Left ventricle myocardium superior (tissue), 1 donor: Measurements from ENCODE around the gene COX6B1. TPM values are rescaled to one million over a fixed set of nuclear protein-coding genes. Genes with fewer than 3 reads are reported as not detected.
"Not testable (repeated sequence)": the region's sequence is repeated elsewhere in the genome, so short reads cannot be mapped to it uniquely, and the experiment has no call there.

Source experiments
- ATAC-seq: fragments of 200-7000 bp; cut with Tn5 transposase; one replicate; pipeline ENCODE4 v1.9.1; 2020; ENCODE audit warnings: mild to moderate bottlenecking, moderate library complexity
- DNase-seq: peaks from one replicate; pipeline ENCODE4 v3.0.0-alpha.2; 2020
- intact Hi-C: fragments of 100-400 bp; cut with micrococcal nuclease; formaldehyde crosslinking; loops from one replicate; pipeline ENCODE4 v1.11.0; 2022
- total RNA-seq: library from RNA; stranded (reverse); fragmentation: NEBNext Ultra II Directional; extraction: Animal tissue kit (Norgen Biotek cat#: 25700); gene quantifications from one replicate; pipeline ENCODE4 v1.2.1, GENCODE V29; 2021
- donor health status: DM: no; HTN: yes; CAD: no; lungs with severe emphysema.

The COX6B1 gene
- total RNA-seq, 1 donor from 2014 or later, result 1,553 TPM

- intact Hi-C loops, result no loop called here
- ATAC-seq (peak; percentile 100), DNase-seq (peak; percentile 97)
These were observed 19.4 kb upstream of the COX6B1 start, which contains the start of gene RBM42 for GRCh38 chr19:35628565-35629331. RBM42 (plus strand) TSS chr19:35629036; CDS start chr19:35629154, 118 bp downstream.

GRCh38 chr19:35629332-35629633, 18.8 kb upstream of the COX6B1 start:
- ATAC-seq (no peak), DNase-seq (no peak)
- intact Hi-C loops, result no loop called here

- no peak for DNase-seq
These were observed 14.2 kb upstream of the COX6B1 start for GRCh38 chr19:35633727-35634440.

GRCh38 chr19:35636651-35637050, 11.5 kb upstream of the COX6B1 start:
- intact Hi-C loops, result no loop called here
- ATAC-seq, result no peak

More at GRCh38 chr19:35633727-35634440, 14.2 kb upstream of the COX6B1 start:
- ATAC-seq, result no peak
- intact Hi-C loops, result no loop called here

GRCh38 chr19:35637165-35637564, 11.0 kb upstream of the COX6B1 start:
- ATAC-seq (no peak), DNase-seq (no peak)
- intact Hi-C loops, result no loop called here

More at GRCh38 chr19:35636651-35637050, 11.5 kb upstream of the COX6B1 start:
- no peak for DNase-seq

- no peak for DNase-seq
- no peak for ATAC-seq
- intact Hi-C loops, result no loop called here
These were observed 8.8 kb upstream of the COX6B1 start for GRCh38 chr19:35639321-35639639.

GRCh38 chr19:35639863-35640262, 8.3 kb upstream of the COX6B1 start:
- no peak for ATAC-seq
- no peak for DNase-seq
- intact Hi-C loops, result no loop called here

- ATAC-seq, result no peak
- DNase-seq, result peak; percentile 52
- intact Hi-C loops, result no loop called here
These were observed 6.5 kb upstream of the COX6B1 start, which contains the start of gene ETV2 for GRCh38 chr19:35641515-35642151. ETV2 (plus strand) TSS chr19:35641745; CDS start chr19:35642461, 716 bp downstream.

GRCh38 chr19:35642312-35642711, 5.8 kb upstream of the COX6B1 start:
- DNase-seq (no peak), ATAC-seq (no peak)
- intact Hi-C loops, result no loop called here

- DNase-seq (no peak), ATAC-seq (no peak)
- intact Hi-C loops, result no loop called here
These were observed 5.3 kb upstream of the COX6B1 start for GRCh38 chr19:35642798-35643254.

GRCh38 chr19:35643255-35644205, 4.6 kb upstream of the COX6B1 start:
- DNase-seq (peak; percentile 88), ATAC-seq (peak; percentile 67)
- intact Hi-C loops, result no loop called here

- intact Hi-C loops, result no loop called here
- peak; percentile 88 for ATAC-seq
- peak; percentile 97 for DNase-seq
These were observed 3.7 kb upstream of the COX6B1 start for GRCh38 chr19:35644206-35644986.

GRCh38 chr19:35644987-35645679, 3.0 kb upstream of the COX6B1 start:
- DNase-seq (peak; percentile 92), ATAC-seq (peak; percentile 54)
- intact Hi-C loops, result no loop called here

- intact Hi-C loops, result no loop called here
- ATAC-seq, result no peak
- DNase-seq, result no peak
These were observed 2.2 kb upstream of the COX6B1 start for GRCh38 chr19:35645680-35646511.

GRCh38 chr19:35650581-35650980, 2.5 kb downstream of the COX6B1 start:
- intact Hi-C loops, result no loop called here
- ATAC-seq, result no peak

GRCh38 chr19:35654828-35655227, 6.7 kb downstream of the COX6B1 start:
- intact Hi-C loops, DNase-seq, ATAC-seq: not testable (repeated sequence)

More at GRCh38 chr19:35650581-35650980, 2.5 kb downstream of the COX6B1 start:
- no peak for DNase-seq

- intact Hi-C loops, result no loop called here
- no peak for ATAC-seq
- DNase-seq, result no peak
These were observed 7.5 kb downstream of the COX6B1 start for GRCh38 chr19:35655600-35655999.
